NCI-H2029 treated with DMSO at 0.1 percent for 48 hours (cell line): ENCODE measurements around the gene C1QL2.

ENCODE experiments used
- DNase-seq: peaks from one replicate; lab custom pipeline; 2025; lab: John Stamatoyannopoulos, UW

Gene C1QL2

DNA sequence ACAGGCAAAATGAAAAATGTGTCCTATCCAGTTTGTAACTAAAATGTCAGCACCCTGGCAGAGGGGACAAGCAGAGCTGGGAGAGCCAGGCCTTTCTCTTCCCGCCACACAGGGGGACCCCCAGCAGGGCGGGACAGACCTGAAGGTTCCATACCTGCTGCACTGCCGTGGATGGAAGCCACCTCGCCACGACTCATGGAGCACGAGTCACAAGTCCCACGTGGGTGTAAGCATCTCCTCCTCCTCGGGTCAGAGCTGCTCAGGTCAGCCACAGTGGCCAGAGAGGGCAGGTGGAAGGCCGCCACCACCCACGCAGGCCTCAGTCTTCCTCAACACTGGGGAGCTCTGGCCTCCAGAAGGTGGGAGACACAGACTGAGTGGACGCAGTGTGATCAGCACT is 21.0 kb downstream of the C1QL2 start:
- DNase-seq = no peak

DNA sequence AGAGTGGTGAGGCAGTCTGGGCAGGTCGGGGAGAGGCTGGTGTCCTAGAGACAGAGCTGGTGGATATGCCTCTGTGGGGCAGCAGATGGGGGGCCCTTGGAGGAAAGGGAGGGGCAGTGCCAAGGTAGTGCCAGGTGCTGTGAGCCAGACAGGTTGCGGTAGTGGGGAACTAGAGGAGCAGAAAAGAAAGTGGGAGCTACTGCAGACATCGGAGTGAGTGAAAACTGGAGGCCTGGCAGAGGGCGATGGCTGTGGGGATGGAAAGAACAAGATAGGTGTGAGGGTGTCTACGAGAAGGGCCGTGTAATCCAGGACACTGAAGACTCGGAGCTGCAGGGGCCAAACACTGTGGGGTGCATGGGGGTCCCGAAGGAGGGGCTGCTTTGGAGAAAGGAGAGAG is 21.7 kb downstream of the C1QL2 start:
- DNase-seq = no peak

DNA sequence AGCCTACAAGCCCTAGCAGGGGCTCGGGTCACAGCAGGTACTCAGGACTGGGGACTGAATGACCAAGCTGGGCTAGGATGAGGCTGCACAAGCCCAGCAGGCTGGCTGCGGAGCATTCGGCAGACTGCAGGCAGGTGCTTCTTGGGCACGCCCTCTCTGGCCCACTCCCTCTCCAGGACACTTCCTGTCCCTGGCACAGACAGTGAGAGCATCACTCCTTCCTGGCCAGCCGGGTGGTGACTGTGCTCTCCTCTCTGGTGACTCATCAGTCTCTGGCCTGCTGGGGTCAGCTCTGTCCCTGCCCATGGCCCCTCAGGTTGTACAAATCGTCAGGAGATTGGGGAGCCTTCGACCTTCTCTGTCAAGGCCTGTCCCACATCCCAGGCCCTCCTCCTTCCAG is 22.5 kb downstream of the C1QL2 start:
- no peak for DNase-seq

DNA sequence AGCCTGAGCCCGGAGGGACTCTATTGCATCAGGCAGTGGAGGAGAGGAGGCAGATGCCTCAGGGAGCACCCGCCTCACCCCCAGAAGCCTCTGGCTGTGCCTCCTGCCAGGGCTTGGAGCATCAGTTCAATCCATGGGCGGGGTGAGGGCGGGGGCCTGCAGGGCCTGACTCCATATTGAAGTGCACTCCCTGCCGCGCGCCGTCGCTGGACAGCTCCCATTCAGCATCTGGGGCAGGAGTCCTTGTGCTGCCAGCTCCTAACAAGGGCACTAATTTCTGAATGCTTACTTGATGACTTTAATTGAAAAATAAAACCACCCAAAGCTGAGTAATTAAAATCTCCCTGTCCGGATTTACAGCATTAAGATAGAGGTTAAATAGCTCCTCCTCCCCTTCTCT is 23.8 kb downstream of the C1QL2 start:
- no peak for DNase-seq

DNA sequence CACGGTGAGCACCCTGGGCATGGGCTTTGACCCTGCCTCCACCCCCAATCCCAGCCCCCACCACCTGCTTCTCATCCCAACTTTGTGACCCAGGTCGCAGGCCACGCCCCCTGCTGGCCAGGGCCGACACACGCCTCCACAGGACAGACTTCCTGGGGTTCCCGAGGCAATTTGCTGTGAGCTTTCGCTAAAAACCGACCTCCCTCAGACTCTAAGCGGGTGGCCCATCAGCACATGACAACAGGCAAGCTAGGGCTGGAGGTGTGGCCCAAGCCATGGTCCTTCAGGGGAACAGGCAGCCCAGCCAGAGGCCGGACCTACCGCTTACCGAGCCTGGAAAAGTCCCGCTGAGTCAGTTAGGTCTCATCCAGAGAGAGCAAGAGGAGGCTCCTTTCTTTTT is 31.9 kb downstream of the C1QL2 start:
- DNase-seq = no peak

DNA sequence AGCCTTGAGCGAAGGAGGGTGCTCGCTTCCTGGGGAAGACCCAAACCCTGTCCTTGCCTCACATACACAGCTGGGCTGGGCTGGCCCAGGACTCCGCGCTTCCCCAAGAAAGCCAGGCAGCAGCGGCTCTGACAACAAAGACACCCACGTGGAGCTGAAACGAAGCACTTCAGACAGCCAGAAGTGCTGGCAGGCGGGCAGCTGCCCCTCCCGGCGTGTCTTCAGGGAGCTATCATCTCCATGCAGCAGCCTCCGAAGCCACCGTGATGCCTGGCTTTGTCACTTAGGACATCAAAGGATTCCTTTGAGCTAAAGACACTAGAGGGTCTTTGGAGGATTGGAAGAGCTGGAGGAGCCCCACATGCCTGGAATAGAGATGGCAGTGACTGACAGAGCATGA is 35.2 kb downstream of the C1QL2 start:
- DNase-seq = no peak

DNA sequence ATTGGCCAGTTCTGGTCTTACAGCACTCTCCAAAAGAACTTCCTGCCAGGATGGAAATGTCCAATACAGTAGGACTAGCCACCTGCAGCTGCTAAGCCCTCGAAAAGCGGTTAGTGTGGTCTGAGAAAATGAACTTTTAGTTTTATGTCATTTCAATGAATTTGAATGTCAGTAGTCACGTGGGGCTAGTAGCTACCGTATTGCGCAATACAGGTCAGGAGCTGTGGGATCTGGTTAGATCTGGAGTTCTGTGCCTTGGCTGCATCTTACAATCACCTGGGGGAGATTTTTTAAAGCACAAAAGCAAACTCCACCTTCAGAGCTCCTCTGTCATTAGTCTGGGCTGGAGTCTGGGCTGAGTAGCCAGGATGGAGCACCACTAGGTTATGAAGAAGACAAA is 35.9 kb downstream of the C1QL2 start:
- no peak for DNase-seq

DNA sequence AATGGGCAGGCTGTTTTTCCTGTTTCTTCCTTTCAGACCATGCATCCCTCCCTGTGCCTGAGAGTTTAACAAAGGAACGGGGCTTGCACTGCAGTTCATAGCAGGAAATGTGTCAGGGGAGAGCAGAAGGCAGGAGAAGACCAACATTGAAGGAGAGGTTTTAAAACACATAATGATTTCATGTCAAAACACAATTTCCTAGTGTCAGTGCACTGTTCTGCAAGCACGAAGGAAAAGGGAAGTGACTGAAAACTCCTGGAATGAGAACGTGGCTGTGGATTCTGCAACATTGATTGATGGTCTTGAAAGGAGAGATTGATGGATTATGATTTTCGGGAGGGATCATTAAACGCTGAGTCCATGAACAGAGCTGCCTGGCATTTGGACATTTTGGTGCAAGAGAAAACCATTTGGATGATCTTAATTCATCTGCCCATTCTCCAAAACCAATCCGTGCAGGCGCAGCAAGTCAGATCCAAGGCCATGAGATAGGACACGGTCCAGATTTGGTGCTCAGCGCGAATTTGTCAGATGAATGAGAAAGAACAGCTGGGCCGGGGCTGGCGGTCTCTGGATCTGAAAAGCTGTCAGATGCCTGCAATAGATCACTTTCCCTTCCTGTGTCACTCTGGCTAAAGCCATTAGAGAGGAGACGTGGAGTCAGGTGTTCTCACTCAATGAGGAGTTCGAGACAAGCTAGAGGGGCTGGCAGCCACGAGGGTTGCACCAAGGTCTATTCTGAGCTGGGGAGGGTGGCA is 38.4 kb downstream of the C1QL2 start:
- DNase-seq = no peak

DNA sequence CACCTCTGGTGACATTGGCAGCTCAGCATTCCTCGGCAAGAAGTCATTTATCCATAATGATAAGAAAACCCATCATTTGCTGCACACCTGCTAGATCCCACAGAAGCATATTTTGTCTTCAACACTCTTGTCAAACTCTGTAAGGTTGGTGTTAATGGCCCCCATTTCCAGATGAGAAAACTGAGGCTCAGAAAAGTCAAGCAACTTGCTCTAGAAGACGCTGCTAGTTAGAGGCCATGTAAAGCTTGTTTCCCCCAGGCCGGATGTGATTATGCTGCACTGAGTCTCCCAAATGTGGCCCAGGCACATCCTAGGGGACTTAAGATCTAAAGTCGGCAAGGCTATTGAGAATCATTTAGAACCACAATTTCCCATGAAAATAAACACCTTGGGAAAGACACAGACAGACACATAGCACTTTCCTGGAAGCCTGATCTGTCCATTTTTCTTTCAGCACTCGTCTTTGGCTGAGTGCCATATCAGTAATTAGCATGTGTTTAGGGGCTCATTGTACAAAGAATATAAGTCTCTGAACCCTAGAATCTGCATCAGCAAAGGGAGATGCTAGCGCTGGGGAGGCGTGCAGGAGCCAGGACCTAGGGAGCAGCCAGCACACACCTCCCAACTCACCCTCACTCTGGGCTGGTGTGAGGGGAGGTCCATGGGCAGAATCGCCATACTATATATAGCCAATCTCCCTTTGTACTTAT is 39.3 kb downstream of the C1QL2 start:
- no peak for DNase-seq

DNA sequence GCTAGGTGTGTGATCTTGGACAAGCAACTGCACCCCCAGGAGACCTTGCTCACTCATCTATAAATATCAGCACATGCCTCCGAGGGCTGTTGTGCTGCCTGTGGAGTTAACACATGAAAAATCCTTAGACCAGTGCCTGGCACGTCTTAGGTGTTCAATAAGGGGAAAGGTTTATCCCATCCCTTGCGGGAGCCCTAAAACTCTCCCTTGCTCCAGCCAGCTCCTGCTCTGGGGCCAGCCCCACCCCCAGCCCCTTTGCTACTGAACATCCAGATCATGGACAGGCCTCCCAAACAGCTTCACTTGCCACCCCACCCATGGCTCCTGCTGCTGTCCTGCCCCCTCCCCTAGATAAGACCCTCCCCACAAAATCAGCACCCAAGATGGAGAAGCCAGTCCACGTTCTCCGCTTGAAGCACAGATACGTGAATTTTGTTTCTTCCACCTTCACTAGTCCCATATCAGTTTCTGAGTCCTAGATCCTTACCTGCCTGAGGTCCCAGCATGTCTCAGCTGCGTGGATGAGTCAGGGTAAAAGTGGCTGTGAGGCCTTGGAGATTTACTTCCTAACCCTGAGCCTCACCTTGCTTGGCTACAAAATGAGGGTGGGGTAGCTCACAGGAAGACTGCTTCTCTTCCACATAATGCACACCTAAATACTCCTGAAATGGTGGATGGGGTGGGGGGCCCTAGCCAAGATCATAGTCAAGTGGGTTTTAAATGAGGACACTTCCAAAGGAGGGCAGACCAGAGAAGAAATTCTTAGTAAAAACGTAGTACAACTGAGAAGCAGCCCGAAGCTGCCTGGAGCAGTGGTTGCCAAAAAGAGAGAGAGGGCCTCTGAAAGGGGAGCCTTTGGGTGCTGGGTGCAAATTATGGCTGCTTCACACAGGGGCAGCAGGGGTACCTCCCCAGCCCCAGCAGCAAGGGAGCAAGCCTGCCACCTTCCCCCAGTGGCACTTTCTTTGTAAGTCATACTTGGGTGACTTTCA is 40.4 kb downstream of the C1QL2 start:
- DNase-seq = no peak

DNA sequence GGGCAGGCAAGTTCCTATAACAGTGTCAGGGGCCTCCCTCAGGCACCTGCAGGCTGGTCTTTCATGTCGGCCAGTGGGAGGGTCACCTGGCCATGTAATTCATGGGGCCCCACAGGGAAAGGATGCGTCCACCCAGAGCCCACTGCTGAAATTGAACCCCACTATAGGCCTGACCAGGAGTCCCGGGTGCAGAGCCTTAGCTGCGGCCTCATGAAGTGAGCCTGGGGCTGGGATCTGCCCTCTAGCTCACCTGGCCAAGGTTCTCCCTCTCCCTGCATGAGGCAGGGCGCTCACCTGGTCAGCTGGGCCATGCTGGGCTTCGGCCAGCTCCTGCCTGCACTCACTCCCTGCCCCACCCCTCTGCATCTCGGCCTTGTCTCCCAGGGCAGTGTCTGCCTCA is 41.1 kb downstream of the C1QL2 start:
- DNase-seq = no peak

DNA sequence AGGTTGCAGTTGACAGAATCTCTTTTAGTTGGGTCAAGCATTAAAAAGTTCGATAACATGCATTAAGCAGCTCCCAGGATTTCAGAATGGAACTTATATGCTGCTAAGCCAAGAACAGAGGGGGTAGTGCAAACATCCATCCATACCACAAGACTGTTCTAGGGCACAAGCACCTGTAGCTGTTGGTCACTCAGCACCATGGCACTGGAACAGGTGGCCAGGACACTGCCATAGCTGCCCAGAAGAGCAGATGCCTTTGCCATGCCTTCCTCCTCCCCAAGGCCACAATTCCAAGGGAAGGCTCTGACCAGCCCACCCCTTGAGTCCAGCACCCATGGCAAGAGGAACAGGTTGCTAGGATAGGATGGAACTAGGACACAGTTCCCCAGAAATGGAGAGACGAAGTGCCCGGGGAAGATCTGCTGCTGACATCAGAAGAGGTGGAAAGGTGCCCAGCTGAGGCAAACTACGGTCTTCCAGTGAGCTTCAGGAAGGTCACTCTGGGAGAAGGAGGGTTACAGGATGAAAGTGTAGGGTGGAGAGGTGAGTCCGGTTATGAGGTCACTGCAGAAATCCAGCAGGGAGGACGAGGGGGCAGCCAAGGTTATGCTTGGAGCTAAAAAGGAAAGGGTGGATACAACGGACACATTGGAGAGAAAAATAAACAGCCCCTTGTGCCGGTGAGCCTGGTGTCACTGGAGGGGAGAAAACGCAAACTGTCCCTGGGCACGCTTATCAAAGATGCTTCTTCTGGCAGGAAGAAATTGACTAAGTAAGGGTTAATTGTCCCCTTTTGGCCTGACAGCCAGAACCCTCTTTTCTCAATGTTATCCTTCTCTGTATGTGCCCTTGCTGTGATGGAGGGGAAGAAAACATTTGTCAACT is 41.9 kb downstream of the C1QL2 start:
- no peak for DNase-seq

DNA sequence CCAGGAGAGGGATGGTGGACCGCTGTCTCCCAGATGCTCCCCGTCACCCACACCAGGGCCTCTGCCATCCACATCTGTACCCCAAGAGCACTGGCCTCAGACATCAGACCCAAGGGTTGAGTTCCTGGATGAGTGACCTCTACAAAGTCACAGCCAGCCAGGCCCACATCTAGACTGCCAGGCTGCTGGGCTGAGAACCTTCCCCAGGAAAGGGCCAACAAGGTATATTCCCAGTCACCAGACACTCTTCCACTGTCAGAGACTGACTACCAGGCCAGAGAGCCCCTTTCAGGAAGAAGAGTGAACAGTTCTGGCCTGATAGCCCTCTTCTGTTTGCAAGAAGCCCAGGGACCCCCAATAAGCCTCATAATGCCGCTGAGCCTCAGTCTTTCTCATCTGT is 44.3 kb downstream of the C1QL2 start:
- no peak for DNase-seq

DNA sequence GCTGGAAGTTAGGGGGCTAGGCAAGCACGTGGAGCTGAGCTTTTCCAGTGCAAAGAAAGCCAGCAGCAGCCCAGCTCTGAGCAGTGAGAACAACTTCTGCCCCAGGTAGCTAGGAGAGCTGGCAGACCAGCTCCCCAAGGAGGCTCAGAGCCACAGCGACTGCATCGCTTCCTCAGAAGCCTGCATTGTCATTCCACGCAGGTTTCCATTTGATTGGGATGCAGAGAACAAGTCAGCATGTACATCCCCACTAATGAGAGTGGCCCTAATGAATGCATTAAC is 45.1 kb downstream of the C1QL2 start:
- no peak for DNase-seq

DNA sequence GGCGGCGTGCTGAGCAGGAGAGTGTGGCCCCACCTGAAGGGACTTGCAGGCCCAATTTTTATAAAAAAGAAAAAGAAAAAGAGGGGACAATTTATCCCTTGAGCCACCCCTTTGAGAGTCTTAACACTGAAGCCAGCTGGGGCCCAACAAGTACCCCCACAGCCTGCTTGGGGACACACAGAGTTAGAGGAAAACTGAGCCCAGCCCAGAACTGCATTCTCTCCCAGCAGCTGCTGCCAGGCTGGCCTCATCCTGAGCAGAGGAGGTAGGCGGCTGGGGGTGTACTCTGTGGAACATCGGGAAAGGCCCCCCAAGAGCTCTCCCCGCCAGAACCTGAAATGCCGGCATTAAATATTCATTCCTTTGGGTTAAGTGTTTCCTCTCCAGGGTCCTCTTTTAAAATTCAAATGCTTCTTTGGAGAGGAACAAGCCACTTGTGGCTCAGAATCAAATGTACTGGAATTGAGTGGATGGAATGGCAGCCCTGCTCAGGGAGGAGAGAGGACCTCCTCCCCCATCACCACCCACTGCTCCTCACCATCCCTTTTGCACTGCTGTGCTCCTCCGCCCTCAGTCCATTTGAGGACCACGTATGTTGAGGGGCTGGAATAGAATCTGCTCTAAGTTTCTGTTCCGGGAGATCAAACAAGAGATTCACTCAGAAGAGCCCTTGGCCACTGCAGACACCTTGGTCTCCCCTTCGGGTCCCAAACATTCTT is 45.6 kb downstream of the C1QL2 start:
- no peak for DNase-seq

DNA sequence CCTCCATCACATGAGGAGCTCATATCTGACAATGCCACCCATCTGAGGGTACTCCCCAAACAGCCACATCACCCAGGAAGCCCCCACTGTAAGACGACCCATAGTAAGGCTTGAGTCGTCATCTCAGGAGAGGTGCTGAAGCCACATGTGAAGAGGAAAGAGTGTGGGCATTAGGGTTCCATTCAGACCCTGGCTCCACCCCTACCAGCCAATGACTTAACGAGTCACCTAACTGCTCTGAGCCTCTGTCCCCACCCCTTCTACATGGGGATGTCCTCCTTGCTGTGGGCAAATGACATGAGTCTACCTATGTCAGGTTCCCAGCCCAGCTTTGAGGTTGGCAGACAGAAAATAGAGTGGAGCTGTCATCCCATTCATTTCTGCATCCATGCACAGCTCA is 46.3 kb downstream of the C1QL2 start:
- DNase-seq = no peak

DNA sequence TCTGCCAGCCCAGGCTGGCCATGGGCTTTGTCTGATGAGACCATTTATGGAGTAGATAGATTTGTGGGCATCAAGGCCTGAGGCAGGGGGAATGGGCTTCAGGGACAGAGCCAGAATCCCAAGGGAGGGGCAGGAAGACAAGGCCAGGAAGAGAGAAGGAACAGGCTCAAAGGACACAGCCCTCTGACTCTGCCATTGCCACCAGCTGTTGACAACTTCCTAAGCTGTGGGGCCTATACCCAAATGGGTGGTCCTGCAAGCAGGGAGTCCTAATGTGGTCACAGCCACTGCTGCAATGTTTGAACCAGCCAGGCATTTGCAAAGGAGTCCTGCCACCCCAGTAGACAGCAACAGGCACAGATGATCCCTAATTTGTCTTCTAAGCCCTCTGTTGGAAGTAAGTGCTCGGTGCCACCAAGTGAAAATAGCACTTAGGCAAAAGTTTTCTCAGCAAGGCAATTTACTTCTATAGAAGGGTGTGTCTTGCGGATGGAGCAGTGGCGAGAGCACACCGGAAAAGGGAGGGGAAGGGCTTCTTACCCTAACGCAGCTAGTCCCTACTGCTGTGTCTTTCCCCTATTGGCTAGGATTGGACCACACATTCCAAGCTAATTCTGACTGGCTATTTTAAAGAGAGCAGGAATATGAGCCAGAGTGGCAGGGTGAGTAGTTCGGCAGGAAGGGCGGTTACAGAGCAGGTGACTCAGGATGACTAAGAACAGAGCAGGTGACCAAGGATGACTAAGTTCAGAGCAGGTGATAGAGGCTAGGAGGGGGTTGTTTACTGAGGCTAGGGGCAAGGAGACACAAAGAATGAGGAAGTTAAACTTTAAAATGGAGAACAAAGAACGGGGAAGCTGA is 47.2 kb downstream of the C1QL2 start:
- no peak for DNase-seq

DNA sequence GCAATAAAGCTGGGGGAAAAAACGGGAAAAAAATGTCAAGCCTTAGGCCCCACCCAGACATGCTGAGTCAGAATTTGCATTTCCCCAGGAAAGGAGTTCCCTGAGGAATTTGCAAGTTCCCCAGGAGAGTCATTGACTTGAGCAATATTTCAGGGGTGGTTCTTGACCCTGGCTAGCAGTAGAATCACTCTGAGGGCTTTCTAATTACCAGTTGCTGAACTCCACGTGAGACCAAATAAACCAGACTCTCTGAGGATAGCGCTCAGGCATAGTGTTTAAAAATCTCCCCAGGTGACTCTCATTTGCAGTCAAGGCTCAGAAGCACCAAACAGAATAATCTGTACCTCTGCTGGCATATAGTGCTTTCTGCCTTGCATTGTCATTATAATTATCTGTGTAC is 48.7 kb downstream of the C1QL2 start:
- no peak for DNase-seq

DNA sequence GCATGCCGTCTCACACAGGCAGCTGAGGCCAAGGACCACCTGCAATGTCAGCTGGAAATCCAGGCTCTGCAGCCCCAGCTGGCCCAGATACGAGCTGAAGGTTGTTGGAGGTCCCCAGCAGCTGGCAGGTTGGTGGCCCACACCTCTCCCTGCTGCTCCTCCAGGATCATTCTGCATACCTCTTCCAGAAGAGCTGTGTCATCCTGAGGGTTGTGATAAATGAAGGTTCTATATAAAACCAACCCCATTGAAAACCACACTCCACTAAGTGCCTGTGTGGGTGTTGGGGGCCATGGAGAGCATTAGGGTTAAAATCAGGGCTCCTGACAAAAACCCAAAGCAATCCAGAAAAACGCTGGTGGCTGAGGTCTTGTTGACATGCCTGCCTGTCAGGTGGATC is 50.4 kb downstream of the C1QL2 start:
- DNase-seq = no peak

DNA sequence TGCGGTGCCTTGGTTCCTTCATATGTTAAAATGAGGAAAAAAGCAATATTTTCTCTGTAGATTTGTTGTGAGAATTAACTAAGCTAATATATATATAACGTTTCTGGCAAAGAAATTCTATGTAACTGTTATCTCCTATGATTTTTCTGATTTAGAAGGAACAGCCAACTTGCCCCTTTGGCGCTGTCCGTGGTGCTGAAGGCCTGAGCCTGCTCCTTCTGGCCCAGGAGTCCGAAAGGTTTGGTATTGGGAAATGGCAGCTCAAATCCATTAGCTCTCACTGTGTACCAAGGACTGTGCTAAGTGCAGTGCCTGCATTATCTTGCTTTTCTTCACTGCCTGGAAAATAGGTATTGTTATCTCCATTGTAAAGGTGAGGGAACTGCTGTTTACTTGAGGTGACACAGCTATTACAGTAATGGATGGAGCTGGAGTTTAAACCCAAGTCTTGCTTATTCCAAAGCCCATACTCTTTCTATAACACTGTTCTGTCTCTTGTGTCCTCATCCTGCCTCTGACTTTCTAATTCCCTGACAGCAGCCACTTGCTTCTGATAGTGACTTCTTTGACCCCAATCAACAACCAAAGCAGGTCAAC is 52.2 kb downstream of the C1QL2 start:
- no peak for DNase-seq
